ENCODE data around the gene ARHGEF16.

Gene ARHGEF16

DNA sequence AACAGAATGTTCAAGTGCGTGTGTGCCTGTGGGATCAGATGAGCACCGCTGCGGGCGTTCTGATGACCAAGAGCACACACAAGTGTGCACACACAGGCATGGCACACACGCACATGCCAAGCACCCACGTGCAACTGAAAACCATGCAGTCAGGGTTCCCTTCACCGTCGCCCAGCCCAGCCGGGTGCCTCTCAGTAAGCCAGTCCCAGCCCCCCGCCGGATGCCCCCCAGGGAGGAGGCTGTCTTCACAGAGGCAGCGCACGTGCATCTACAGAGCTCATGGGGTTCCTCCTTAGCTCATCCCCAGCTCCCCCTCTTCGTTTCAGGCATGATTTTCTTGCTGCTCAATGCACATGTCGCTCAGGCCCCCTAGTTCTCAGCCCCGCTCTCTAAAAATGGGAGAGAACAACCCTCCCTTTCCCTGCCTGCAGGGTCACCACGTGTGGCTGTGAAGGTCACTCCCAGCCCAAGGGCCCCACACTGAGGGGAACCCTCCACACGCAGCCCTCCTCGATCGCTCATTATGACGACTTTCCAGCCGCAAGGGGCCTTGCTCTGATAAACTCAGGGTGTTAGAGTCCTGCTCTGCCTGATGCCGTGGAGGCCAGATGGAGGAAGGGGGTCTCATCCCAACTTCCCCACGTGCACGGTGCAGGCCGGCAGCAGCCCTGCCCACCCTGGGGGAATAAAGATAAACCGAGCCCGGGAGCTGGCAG is 30.4 kb upstream of the ARHGEF16 start:
- Histone ChIP-seq H3K36me3 (ENCODE audit: insufficient read depth, low read length) (no peaks in the 10 kb centered on the region), H3K4me3 (ENCODE audit: low read length) (no peak overlapping the region), H3K4me1 (ENCODE audit: insufficient read depth, low read length) (no peaks in the 10 kb centered on the region), H3K27me3 (ENCODE audit: insufficient read depth, low read length) (no peaks in the 10 kb centered on the region), H3K9me3 (ENCODE audit: insufficient read depth, low read depth, low read length) (no peaks in the 10 kb centered on the region), H3K9ac (ENCODE audit: low read depth, low read length) (no peak overlapping the region), H3K27ac (ENCODE audit: low read depth, low read length) (no peak overlapping the region)
- WGBS = 86% methylated on average over 28 of the region's 28 CpGs

DNA sequence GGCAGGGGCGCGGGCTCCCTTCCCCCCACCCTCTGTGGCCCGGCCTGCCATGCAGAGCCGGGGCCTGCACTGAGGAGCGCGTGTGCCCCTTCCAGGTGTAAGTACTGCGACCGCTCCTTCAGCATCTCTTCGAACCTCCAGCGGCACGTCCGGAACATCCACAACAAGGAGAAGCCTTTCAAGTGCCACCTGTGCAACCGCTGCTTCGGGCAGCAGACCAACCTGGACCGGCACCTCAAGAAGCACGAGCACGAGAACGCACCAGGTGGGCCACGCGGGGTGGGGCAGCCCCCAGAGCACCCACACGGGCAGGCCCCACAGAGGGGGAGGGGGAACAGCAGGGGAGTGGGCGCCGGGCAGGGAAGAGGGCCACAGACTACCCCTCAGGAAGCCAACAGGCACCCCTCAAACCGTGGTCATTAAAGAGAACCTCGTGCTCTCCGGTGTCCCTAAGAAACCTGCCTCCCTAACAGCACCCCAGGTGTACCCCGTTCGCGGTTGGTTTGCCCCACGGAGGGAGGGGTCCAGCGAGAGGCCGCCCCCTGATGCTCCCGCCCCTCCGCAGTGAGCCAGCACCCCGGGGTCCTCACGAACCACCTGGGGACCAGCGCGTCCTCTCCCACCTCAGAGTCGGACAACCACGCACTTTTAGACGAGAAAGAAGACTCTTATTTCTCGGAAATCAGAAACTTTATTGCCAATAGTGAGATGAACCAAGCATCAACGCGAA is 28.8 kb upstream of the ARHGEF16 start:
- Histone ChIP-seq H3K4me1 (ENCODE audit: insufficient read depth, low read length) (no peaks in the 10 kb centered on the region), H3K4me3 (ENCODE audit: low read length) (no peak overlapping the region), H3K36me3 (ENCODE audit: insufficient read depth, low read length) (no peaks in the 10 kb centered on the region), H3K9me3 (ENCODE audit: insufficient read depth, low read depth, low read length) (no peaks in the 10 kb centered on the region), H3K27me3 (ENCODE audit: insufficient read depth, low read length) (no peaks in the 10 kb centered on the region), H3K9ac (ENCODE audit: low read depth, low read length) (no peak overlapping the region), H3K27ac (ENCODE audit: low read depth, low read length) (no peak overlapping the region)
- 93% methylated on average over 44 of the region's 44 CpGs for WGBS

DNA sequence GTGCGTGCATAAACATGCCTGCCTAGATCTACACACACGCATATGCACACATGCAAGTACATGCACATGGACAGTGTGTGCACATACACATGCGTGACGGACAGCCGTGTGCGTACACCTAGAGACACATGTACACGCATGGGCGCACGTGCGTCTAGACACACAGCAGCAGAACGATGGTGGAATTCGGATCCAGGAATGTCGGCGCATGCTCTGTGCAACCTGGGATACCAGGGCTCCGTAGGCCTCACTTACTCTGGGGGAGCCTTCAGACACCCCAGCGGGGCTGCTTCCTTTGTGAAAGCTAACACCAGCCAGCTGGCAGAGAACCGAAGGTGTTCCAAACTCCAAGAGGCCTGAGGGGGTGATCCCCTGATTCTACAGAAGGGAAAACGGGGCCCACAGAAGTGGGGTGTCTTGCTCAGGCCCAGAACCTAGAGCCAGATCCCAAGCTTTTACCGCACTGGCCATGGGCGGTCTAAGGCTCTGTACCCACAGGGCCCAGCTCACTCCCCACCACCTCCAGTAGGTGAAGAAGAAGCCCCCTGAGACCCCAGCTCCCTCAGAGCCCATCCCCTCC is 27.4 kb upstream of the ARHGEF16 start:
- Histone ChIP-seq H3K9ac (ENCODE audit: low read depth, low read length) (no peak overlapping the region), H3K4me3 (ENCODE audit: low read length) (no peak overlapping the region), H3K36me3 (ENCODE audit: insufficient read depth, low read length) (no peaks in the 10 kb centered on the region), H3K9me3 (ENCODE audit: insufficient read depth, low read depth, low read length) (no peaks in the 10 kb centered on the region), H3K4me1 (ENCODE audit: insufficient read depth, low read length) (no peaks in the 10 kb centered on the region), H3K27me3 (ENCODE audit: insufficient read depth, low read length) (no peaks in the 10 kb centered on the region), H3K27ac (ENCODE audit: low read depth, low read length) (no peak overlapping the region)
- WGBS = 93% methylated on average over 20 of the region's 20 CpGs

DNA sequence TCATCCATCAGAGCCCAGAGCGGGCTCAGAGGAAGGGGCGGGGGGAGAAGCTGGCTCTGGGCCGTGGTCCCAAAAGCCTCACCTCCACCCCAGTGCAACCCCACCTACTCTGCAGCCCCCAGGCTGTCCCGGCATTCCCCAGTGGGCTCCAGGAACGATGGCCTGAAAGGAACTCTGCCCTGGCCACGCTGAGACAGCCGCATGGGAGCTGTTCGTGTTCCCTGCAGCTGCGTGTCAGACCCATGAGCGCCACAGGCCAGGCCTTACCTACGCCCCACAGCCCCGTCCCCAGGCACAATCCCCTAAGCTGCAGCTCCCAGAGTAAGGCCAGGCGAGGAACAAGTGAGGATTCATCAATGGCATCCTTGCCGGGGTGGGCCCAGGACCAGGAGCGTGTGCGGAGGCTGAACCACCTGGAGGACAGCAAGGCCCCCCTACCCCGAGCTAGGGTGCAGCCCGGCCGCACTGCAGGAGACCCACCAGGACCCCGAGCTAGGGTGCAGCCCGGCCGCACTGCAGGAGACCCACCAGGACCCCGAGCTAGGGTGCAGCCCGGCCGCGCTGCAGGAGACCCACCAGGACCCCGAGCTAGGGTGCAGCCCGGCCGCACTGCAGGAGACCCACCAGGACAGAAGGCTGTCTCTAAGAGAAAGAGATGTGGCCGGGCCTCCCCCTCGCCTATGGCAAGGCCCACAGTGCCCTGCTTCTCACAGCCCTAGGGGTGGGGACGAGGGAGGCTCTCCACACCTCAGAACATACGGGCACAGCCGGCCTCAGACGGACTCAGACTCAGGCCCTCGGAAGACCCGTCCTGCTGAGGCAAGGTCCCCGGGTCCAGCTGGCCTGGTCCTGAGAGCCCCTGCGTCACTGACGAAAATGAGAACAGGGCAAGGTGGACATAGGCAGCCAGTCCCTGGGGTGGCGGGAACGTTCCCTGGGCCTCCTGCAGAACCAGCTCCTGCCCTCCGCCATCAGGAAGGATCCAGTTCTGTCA is 26.5 kb upstream of the ARHGEF16 start:
- Histone ChIP-seq H3K9me3 (ENCODE audit: insufficient read depth, low read depth, low read length) (no peaks in the 10 kb centered on the region), H3K4me1 (ENCODE audit: insufficient read depth, low read length) (no peaks in the 10 kb centered on the region), H3K36me3 (ENCODE audit: insufficient read depth, low read length) (no peaks in the 10 kb centered on the region), H3K4me3 (ENCODE audit: low read length) (no peak overlapping the region), H3K27ac (ENCODE audit: low read depth, low read length) (no peak overlapping the region), H3K9ac (ENCODE audit: low read depth, low read length) (no peak overlapping the region), H3K27me3 (ENCODE audit: insufficient read depth, low read length) (no peaks in the 10 kb centered on the region)
- WGBS = 94% methylated on average over 43 of the region's 43 CpGs

DNA sequence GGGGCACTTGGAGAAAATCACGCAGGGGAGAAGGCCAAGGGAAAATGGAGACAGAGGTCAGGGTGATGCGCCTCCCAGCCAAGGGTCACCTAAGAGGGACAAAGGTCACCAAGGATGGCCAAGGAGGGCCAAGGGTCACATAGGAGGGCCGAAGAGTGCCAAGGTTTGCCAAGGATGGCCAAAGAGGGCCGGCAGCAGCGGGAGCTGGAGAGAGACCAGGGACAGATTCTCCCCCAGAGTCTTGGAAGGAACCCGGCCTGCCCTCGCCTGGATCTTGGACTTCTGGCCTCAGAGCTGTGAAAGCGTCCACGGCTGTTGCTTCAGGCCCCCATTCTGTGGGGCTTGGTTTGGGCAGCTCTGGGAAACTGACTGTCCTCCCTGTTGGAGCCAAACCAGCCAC is 25.6 kb upstream of the ARHGEF16 start:
- Histone ChIP-seq H3K36me3 (ENCODE audit: insufficient read depth, low read length) (no peaks in the 10 kb centered on the region), H3K27me3 (ENCODE audit: insufficient read depth, low read length) (no peaks in the 10 kb centered on the region)
- WGBS = 93% methylated on average over 9 of the region's 9 CpGs

DNA sequence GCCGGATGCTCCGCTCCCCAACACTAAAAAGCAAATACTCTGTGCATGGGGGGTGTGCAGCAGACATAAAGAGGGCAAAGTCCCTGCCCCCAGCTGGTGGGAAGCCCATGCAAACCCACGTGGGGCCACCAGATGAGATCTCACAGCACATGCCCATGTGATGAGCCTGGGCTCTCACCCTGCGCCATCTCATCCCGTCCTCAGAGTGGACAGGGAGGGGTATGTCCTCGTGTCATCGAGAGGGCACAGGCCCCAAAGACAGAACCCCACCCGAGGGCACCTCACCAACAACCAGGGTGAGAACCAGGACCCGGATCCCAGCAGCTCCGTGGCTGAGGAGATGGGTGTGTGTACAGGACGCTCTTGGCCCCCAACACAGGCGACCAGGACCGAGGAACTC is 25.1 kb upstream of the ARHGEF16 start:
- no peak overlapping the region for H3K4me3 ChIP-seq (ENCODE audit: low read length)
- H3K27ac ChIP-seq (ENCODE audit: low read depth, low read length) = no peak overlapping the region
- H3K36me3 ChIP-seq (ENCODE audit: insufficient read depth, low read length) = no peaks in the 10 kb centered on the region
- WGBS = 91% methylated on average over 13 of the region's 13 CpGs
- no peaks in the 10 kb centered on the region for H3K27me3 ChIP-seq (ENCODE audit: insufficient read depth, low read length)
- H3K4me1 ChIP-seq (ENCODE audit: insufficient read depth, low read length) = no peaks in the 10 kb centered on the region
- no peaks in the 10 kb centered on the region for H3K9me3 ChIP-seq (ENCODE audit: insufficient read depth, low read depth, low read length)
- H3K9ac ChIP-seq (ENCODE audit: low read depth, low read length) = no peak overlapping the region

More for the DNA sequence above, 25.6 kb upstream of the ARHGEF16 start:
- no peak overlapping the region for H3K4me3 ChIP-seq (ENCODE audit: low read length)
- H3K9me3 ChIP-seq (ENCODE audit: insufficient read depth, low read depth, low read length) = no peaks in the 10 kb centered on the region
- H3K27ac ChIP-seq (ENCODE audit: low read depth, low read length) = no peak overlapping the region
- H3K4me1 ChIP-seq (ENCODE audit: insufficient read depth, low read length) = no peaks in the 10 kb centered on the region
- no peak overlapping the region for H3K9ac ChIP-seq (ENCODE audit: low read depth, low read length)

DNA sequence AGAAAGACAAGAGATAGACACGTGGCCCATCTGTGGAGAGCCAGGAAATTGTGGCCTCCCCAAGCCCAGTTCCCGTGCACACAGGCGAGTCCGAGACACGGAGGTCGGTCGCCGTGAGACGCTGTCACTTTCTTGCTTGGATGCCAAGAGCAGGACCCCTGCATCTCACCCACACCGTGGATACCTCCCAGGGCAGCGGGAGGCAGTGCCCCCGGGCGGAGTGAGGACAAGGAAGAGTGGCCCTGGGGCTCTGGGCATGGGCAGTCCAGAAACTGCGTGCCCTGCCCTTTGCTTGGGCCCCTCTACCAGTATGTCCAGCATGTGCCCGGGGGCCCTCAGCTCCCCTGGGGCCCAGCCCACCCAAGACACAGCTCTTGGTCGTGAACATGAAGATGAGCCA is 24.7 kb upstream of the ARHGEF16 start:
- H3K27ac ChIP-seq (ENCODE audit: low read depth, low read length) = no peak overlapping the region
- no peak overlapping the region for H3K9ac ChIP-seq (ENCODE audit: low read depth, low read length)
- H3K4me3 ChIP-seq (ENCODE audit: low read length) = no peak overlapping the region
- no peaks in the 10 kb centered on the region for H3K27me3 ChIP-seq (ENCODE audit: insufficient read depth, low read length)
- WGBS = 93% methylated on average over 16 of the region's 16 CpGs
- no peaks in the 10 kb centered on the region for H3K36me3 ChIP-seq (ENCODE audit: insufficient read depth, low read length)
- H3K9me3 ChIP-seq (ENCODE audit: insufficient read depth, low read depth, low read length) = no peaks in the 10 kb centered on the region
- no peaks in the 10 kb centered on the region for H3K4me1 ChIP-seq (ENCODE audit: insufficient read depth, low read length)

DNA sequence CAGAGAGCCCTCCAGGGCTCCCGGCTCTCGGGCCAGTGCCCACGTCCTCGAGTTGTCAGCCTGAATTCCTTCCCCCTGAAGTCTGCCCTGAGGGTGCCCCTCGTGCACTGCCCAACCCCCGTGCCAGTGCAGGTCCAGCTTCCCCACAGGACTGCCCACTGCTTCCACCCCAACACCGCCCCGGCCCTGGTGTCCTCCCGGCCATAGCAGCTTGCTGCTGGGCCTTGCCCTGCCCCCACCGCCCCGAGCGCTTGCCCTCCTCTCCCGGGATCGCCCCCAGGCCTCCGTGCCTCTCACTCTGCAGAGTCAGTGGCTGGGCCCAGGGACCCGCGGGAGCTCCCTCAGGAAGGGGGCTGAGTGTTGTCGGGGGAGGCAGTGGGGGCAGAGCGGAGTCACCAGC is 24.1 kb upstream of the ARHGEF16 start:
- Histone ChIP-seq H3K4me3 (ENCODE audit: low read length) (no peak overlapping the region), H3K4me1 (ENCODE audit: insufficient read depth, low read length) (no peaks in the 10 kb centered on the region), H3K9ac (ENCODE audit: low read depth, low read length) (no peak overlapping the region), H3K27ac (ENCODE audit: low read depth, low read length) (no peak overlapping the region), H3K9me3 (ENCODE audit: insufficient read depth, low read depth, low read length) (no peaks in the 10 kb centered on the region), H3K27me3 (ENCODE audit: insufficient read depth, low read length) (no peaks in the 10 kb centered on the region), H3K36me3 (ENCODE audit: insufficient read depth, low read length) (no peaks in the 10 kb centered on the region)
- WGBS = 89% methylated on average over 19 of the region's 19 CpGs

DNA sequence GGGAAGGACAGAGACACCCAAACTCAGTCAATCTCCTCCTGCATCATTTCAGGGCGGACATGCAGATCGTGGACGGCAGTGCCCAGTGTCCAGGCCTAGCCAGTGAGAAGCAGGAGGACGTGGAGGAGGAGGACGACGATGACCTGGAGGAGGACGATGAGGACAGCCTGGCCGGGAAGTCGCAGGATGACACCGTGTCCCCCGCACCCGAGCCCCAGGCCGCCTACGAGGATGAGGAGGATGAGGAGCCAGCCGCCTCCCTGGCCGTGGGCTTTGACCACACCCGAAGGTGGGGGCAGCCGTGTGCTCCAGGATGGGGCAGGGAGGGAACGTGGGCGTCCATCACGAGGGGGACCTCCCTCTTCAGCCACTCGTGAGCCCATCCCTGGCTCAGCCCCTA is 23.6 kb upstream of the ARHGEF16 start:
- Histone ChIP-seq H3K27me3 (ENCODE audit: insufficient read depth, low read length) (no peaks in the 10 kb centered on the region), H3K27ac (ENCODE audit: low read depth, low read length) (no peak overlapping the region), H3K9me3 (ENCODE audit: insufficient read depth, low read depth, low read length) (no peaks in the 10 kb centered on the region), H3K4me3 (ENCODE audit: low read length) (no peak overlapping the region), H3K9ac (ENCODE audit: low read depth, low read length) (no peak overlapping the region), H3K36me3 (ENCODE audit: insufficient read depth, low read length) (no peaks in the 10 kb centered on the region), H3K4me1 (ENCODE audit: insufficient read depth, low read length) (no peaks in the 10 kb centered on the region)
- 93% methylated on average over 22 of the region's 22 CpGs for WGBS

DNA sequence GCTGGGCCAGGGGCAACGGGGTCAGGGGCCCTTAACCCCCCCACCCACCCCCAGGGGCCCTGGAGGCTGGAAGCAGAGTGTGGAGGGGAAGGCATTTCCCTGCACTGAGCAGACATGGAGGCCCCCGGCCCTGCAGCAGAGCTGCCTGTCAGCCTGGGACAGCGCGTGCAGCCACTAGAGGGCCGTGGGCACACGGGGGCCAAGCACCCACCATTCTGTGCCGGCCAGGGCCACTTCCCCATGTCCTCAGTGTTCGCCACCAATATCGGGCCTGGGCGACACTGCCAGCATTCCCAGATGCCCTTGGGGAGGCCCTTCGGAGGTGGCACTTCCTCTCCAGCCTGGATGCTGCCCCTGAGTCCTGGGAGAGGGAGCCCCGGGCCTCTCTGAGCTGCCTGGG is 23.2 kb upstream of the ARHGEF16 start:
- Histone ChIP-seq H3K27me3 (ENCODE audit: insufficient read depth, low read length) (no peaks in the 10 kb centered on the region), H3K4me3 (ENCODE audit: low read length) (no peak overlapping the region), H3K27ac (ENCODE audit: low read depth, low read length) (no peak overlapping the region), H3K36me3 (ENCODE audit: insufficient read depth, low read length) (no peaks in the 10 kb centered on the region), H3K9ac (ENCODE audit: low read depth, low read length) (no peak overlapping the region), H3K9me3 (ENCODE audit: insufficient read depth, low read depth, low read length) (no peaks in the 10 kb centered on the region), H3K4me1 (ENCODE audit: insufficient read depth, low read length) (no peaks in the 10 kb centered on the region)
- WGBS = 53% methylated on average over 12 of the region's 12 CpGs

DNA sequence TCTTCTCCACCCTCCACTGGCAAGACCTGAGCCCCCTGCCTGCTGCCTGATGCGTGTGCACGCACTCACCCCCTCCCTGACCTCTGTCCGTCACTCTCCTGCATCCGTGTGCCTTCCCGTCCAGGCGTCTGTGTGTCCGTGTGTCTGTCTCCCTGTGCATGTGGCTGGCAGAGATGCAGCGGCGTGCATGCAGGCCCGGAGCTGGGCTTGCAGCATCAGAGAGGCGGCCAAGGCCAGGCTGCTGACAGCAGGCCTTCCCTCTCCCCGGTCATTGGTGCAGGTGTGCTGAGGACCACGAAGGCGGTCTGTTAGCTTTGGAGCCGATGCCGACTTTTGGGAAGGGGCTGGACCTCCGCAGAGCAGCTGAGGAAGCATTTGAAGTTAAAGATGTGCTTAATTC is 22.8 kb upstream of the ARHGEF16 start:
- no peaks in the 10 kb centered on the region for H3K36me3 ChIP-seq (ENCODE audit: insufficient read depth, low read length)
- 90% methylated on average over 17 of the region's 17 CpGs for WGBS
- no peaks in the 10 kb centered on the region for H3K27me3 ChIP-seq (ENCODE audit: insufficient read depth, low read length)
- H3K4me3 ChIP-seq (ENCODE audit: low read length) = no peak overlapping the region
- no peaks in the 10 kb centered on the region for H3K4me1 ChIP-seq (ENCODE audit: insufficient read depth, low read length)
- no peak overlapping the region for H3K9ac ChIP-seq (ENCODE audit: low read depth, low read length)
- no peaks in the 10 kb centered on the region for H3K9me3 ChIP-seq (ENCODE audit: insufficient read depth, low read depth, low read length)
- no peak overlapping the region for H3K27ac ChIP-seq (ENCODE audit: low read depth, low read length)

All from HUES64 (cell line).